Effector CD8-positive, alpha-beta T cell (primary cell): ENCODE data around the gene PPFIBP1.
A peak's percentile ranks its signal among the peaks of the same experiment; 100 is the strongest.
"Not testable (repeated sequence)": the region's sequence is repeated elsewhere in the genome, so short reads cannot be mapped to it uniquely, and the experiment has no call there.

Experiments used
- DNase-seq: peaks from one replicate; lab custom pipeline; 2025; lab: John Stamatoyannopoulos, UW

PPFIBP1 gene

DNA sequence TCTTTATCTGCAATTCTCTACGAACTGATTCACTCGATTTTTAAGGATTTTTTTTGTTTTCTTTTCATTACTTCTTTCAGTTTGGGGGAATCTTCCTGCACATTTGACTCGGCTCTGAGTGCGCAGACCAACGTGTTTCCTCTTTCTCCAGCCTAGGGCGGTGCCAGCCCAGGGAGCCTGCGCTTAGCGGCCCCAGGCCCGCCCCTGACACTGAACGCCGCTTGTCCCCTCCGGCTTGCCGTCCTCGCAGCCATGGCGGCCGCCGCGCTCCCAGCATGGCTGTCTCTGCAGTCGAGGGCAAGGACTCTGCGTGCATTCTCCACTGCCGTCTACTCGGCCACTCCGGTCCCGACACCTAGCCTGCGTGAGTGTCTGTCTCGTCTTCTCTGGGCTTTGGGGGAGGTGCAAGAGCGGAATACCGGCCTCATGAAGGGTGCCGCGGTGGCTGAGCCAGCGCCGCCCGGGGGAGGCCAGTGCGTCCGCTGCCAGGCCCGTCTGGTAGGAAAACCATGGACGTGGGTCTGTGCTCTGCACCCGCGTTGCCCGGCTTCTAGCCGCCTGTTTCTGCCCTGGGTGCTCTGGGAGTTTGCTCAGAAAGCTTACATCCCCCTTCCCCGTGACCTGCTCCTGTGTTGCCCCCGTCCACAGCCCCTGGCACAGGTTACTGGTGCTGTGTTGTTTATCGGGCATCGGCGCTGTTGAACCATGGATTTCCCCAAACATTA is 186.7 kb downstream of the PPFIBP1 start, which contains the start of gene MRPS35:
MRPS35 (plus strand) TSS at position 241 of the 725 bp plus-strand sequence; CDS start at position 253, 12 bp downstream.
- DNase-seq, result peak; percentile 84

DNA sequence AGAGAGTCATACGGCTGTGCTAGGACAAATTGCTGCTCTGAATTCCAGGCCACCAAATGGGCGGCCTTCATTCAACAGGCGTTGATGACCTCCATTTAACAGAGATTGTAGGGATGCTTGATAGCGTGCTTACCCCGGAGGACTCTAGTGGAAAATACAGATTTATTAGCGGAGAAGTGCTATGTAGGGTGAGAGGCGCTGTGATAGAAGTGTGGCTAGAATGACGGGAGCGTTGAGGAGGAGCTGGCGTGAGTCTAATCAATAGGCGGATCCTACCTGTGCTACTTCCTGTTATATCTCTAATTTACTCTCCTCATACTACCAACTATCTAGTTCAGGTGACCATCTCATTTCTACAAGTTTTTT is 187.3 kb downstream of the PPFIBP1 start:
- no peak for DNase-seq

DNA sequence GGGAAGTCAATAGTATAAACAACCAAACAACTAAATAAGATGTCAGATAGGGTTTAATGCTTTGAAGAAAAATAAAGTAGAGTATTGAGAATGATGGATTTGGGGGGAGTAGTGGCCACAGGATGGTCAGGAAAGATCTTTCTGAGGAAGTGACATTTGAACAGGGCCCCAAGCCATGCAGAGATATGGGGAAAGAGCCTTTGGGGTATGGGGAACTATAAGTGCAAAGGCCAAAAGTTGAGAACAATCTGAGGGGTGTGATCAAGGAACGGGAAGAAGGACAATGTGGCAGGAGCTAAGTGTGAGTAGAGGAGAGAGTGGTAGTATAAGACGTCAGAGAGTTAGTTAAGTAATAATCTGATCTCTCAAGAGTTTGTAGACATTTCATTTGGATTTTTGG is 188.0 kb downstream of the PPFIBP1 start:
- DNase-seq, result no peak

- DNase-seq, result no peak
Observed at GRCh38 chr12:27723212-27723611, 199.2 kb downstream of the PPFIBP1 start.

- DNase-seq, result no peak
Observed at GRCh38 chr12:27730097-27730588, 206.1 kb downstream of the PPFIBP1 start.

GRCh38 chr12:27732281-27732680 is 208.3 kb downstream of the PPFIBP1 start:
- DNase-seq, result no peak

DNA sequence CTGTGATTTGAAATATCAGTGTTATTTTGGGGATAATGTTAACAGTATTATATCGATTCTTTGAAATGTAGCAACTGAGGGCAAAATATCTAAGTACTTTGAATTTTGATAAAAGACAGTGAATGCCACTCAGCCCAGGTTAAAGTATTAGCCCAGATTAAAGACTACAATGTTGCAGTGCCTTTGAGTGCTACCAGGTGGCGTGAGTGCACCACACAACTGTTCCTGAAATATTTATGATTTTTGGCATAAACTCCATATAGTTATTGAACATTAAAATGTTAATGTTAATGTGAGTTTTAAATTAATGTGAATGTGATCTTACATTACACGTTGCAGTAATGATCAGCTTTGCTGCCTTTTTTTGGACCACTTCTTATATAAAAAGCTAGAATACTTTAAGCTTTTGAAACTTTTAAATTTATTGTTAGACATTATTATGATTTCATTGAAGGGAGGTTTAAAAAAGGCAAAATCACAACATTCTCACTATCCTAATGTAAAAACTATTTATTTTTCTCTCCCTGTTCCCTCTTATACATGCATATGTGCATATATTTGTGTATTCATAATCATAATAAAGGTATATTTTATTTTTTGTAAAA is 209.1 kb downstream of the PPFIBP1 start:
- DNase-seq, result no peak

DNA sequence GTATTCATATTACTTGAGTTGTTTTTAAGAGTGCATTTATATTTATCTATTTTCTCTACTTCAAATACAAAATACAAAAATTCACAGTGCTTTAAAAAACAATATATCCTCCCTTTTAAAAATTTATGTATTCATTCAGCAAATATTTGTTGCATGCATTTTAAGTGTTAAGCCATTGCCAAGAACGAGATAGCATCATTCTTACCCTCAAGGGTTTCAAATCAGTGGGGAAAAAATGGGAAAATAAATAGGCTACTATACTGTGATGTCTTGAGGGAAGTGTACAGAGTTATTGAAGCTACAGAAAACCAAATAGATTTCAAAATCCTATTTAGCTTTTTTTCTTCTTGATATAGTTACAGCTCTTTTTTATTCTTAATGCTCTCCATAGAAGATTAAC is 209.8 kb downstream of the PPFIBP1 start:
- DNase-seq, result no peak

DNA sequence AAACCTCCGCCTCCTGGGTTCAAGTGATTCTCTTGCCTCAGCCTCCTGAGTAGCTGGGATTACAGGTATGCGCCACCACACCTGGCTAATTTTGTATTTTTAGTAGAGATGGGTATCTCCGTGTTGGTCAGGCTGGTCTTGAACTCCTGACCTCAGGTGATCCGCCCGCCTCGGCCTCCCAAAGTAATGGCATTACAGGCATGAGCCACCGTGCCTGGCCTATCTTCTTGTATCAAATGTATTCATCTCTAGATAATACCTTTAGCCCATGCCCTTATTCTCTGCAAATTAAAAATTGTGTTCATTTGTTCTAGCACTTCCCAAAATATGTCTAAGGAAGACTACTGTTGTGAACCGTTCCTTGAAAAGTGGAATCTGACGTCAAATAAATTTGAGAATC is 210.3 kb downstream of the PPFIBP1 start:
- not testable (repeated sequence) for DNase-seq

- DNase-seq, result no peak
Observed at GRCh38 chr12:27743601-27744000, 219.6 kb downstream of the PPFIBP1 start.
